Fibroblast of mammary gland (primary cell): ENCODE results near the gene PTCHD4.
"Not testable (repeated sequence)": the region's sequence is repeated elsewhere in the genome, so short reads cannot be mapped to it uniquely, and the experiment has no call there.

Experiments used
- DNase-seq: peaks from one replicate; pipeline ENCODE4 v3.0.0-alpha.2; 2010; ENCODE audit warnings: low read depth
- H3K4me3 ChIP-seq: 2 replicates; pipeline ENCODE4 v1.5.1; 2011; ENCODE audit warnings: low read depth, mild to moderate bottlenecking, low read length, moderate library complexity; ENCODE audit not compliant: control insufficient read depth
- TF ChIP-seq, protein P1 (sequence below): conservative IDR thresholded peaks from 2 replicates; pipeline ENCODE4 v1.5.1; 2011; ENCODE audit warnings: low read depth, low read length, inconsistent platforms; ENCODE audit not compliant: control insufficient read depth, insufficient read depth

PTCHD4 gene

DNA sequence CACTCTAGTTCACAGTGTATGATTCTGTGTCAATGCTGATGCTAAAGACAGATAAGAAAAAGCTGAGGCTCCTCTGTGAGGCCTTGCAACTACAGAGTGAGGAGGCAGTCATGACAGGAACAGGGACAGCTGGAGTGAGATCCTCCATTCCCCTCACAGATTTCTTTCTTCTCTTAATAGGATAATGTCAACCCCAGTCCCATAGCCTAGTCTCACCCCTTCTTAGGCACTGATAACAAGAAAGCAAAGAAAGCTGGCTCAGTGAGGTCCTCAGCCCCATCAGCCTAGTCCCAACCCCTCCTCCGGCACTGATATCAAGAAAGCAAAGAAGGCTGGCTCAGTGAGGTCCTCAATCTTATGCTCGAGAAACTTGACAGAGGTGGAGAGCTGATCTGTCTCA lies 2.1 kb upstream of the PTCHD4 start:
- DNase-seq = no peak
- no peak overlapping the region for H3K4me3 ChIP-seq
- TF ChIP-seq, protein P1, sequence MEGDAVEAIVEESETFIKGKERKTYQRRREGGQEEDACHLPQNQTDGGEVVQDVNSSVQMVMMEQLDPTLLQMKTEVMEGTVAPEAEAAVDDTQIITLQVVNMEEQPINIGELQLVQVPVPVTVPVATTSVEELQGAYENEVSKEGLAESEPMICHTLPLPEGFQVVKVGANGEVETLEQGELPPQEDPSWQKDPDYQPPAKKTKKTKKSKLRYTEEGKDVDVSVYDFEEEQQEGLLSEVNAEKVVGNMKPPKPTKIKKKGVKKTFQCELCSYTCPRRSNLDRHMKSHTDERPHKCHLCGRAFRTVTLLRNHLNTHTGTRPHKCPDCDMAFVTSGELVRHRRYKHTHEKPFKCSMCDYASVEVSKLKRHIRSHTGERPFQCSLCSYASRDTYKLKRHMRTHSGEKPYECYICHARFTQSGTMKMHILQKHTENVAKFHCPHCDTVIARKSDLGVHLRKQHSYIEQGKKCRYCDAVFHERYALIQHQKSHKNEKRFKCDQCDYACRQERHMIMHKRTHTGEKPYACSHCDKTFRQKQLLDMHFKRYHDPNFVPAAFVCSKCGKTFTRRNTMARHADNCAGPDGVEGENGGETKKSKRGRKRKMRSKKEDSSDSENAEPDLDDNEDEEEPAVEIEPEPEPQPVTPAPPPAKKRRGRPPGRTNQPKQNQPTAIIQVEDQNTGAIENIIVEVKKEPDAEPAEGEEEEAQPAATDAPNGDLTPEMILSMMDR = no peak

DNA sequence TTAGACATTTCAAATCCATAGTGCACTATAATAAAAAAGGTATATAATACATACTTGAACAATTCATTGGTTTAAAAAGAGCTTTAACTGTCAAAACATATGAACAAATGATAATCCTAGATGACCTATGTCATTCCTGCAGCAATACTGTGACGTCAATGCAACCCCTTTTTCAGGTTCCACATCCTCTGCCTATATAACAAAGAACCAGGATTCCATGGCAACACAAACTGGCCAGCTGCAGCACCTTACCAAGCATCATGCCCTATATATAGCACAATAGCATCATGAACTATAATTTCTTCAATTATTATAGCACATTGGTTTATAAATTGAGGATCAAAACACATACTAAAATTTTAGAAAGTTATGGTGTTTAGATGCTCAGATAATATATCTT lies 578 bp upstream of the PTCHD4 start:
- no peak overlapping the region for H3K4me3 ChIP-seq
- no peak for DNase-seq
- TF ChIP-seq, protein P1 = no peak

DNA sequence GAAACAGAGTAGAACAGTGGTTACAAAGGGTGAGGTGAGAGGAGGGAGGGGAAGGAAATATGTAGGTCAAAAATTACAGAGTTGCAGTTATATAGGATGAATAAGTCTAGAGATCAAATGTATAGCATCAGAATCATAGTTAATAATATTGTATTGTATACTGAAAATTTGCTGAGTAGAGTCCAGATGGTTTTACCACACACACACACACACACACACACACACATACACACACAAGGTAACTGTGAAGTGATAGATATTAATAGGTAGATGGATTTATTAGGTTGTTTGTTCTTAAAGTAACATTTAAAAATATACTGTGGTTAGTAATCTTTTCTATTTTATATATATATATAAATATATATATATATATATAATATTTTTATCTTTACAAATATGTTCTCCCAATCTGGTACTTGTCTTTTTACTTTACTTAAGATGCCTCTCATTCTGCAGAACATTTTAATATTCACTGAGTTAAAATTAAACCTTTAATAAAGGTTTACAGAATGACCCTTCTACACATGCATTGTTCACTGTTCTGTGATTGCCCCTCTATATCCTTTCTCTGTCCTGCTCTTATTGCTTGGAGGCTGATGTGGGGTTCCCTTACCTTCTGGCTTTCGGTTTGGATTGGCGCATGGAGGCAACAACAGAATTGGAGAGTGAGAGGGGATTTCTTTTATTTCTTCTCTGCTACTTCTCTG lies 408 bp downstream of the PTCHD4 start:
- TF ChIP-seq, protein P1 = no peak
- DNase-seq = no peak
- peak overlapping the region; percentile 60 for H3K4me3 ChIP-seq

DNA sequence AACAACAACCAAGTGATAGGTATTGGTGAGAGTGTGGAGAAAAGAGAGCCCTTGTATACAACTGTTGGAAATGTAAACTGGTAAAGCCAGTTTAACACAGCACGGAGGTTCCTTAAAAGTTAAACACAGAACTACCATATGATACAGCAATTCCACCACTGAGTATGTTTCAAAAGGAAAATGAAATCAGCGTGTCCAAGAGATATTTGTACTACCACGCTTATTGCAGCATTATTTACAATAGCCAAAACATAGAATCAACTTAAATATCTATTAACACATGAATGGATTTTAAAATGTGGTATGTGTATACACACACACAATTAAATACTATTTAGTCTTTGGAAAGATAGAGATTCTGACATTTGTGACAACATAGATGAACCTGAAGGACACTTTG lies 1.1 kb downstream of the PTCHD4 start:
- peak overlapping the region; percentile 60 for H3K4me3 ChIP-seq
- DNase-seq = no peak
- TF ChIP-seq, protein P1 = no peak

DNA sequence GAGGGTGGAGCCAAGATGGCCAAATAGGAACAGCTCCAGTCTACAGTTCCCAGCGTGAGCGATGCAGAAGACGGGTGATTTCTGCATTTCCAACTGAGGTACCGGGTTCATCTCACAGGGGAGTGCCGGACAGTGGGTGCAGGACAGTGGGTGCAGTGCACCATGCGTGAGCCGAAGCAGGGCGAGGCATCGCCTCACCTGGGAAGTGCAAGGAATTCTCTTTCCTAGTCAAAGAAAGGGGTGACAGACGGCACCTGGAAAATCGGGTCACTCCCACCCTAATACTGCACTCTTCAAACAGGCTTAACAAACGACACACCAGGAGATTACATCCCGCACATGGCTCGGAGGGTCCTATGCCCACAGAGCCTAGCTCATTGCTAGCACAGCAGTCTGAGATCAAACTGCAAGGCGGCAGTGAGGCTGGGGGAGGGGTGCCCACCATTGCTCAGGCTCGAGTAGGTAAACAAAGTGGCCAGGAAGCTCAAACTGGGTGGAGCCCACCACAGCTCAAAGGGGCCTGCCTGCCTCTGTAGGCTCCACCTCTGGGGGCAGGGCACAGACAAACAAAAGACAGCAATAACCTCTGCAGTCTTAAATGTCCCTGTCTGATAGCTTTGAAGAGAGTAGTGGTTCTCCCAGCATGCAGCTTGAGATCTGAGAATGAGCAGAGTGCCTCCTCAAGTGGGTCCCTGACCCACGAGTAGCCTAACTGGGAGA lies 8.4 kb downstream of the PTCHD4 start:
- not testable (repeated sequence) for DNase-seq

DNA sequence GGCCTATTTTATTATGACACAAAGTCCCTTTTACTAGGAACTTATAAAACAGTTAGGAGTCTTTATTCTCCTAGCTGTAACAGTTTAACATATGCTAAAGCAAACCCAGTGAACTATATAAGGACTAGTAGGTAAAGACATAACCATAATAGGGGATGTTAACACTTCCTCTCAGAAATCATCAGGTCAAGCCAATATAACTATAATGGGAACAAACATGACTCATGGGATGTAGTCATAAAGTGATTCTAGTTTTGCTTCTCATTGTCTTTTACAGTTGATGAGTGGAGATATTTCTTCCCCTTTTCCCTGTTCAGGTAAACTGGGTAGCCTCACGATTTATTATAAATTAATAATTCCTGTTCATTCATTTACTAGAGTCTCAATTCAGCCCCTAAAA lies 9.7 kb downstream of the PTCHD4 start:
- H3K4me3 ChIP-seq = no peak overlapping the region
- peak; percentile 73 for DNase-seq
- TF ChIP-seq, protein P1 = no peak

More for the DNA sequence above, 8.4 kb downstream of the PTCHD4 start:
- H3K4me3 ChIP-seq = not testable (repeated sequence)

DNA sequence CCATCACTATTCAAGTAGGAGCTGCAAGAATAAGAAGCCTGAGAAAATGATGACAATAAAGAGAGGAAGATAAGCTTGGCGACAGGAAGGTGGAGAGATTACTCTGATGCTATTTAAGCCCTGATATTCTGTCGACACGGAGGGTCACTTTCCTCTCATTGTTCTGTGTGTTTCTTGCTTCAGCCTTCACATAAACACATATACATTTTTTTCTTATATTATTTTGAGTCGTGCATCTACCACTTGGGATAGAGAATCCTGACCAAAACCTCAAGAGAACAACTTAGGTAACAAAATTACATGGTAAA lies 10.5 kb downstream of the PTCHD4 start:
- H3K4me3 ChIP-seq = no peak overlapping the region
- TF ChIP-seq, protein P1 = no peak
- no peak for DNase-seq
